Muscle of arm (tissue), 12 donors: Measurements from ENCODE around the gene PEAR1. TPM values are rescaled to one million over a fixed set of nuclear protein-coding genes. Genes with fewer than 3 reads are reported as not detected.

ENCODE experiments used
- DNase-seq: peaks from one replicate; pipeline ENCODE4 v3.0.0-alpha.2; 2013
- polyA plus RNA-seq, 12 donors: library from polyadenylated mRNA; unstranded; fragments of 120-200 nt; gene quantifications; one replicate each; pipeline ENCODE4 v1.2.1, GENCODE V29; 2013; ENCODE audit not compliant: insufficient read length in 12 of 12

The PEAR1 gene
- polyA plus RNA-seq, 12 donors, result 14.7 to 37.8 (median 23.3) TPM; not detected in 1

DNA sequence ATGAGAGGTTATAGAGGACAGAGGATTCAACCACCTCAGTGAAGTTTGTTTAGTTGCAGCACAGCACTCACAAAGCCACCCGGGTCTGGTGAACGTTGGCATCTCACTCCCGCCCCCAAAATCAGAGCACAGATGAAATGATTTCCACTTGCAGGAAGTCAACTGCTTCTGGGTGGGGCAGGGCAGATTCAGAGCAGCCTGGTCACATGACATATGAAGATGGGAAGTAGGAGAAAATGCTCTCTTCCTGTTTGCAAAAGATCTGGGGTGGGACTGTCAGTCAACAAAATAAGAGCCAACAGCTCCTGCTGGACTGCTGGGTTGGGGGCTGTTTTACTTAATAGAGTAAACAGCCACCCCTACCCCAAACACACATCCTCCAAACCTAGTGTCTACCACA lies 70.1 kb downstream of the PEAR1 start:
- peak; percentile 12 for DNase-seq

DNA sequence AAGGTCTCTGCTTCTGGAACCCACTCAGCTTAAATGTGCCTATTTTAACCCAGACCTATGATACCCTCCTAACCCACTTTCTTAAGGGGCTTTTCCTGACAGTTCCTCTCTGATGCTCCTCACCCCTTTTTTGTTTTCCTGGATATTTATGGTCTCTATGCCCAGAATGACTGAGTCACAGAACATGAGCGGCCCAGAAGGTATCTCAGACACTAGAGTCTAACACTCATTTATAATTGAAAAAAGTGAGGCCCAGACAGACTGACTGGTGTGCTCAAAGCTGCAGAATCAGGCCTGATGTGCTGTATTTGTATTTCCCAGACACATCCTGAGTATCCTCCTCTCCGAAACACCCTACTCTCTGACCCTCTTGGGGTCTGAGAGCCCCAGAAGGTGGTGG lies 70.9 kb downstream of the PEAR1 start:
- no peak for DNase-seq

Other genes starting within 250 kb of the PEAR1 start
- gene NES, start 216.3 kb upstream of the PEAR1 start, polyA plus RNA-seq, result 1,000 to 10,000 TPM in 1 of 12 donors, 100 to 1,000 TPM in 11; 318 to 1,186 (median 743) TPM
- 100 to 1,000 TPM; 230 to 919 (median 293) TPM for gene CRABP2, start 188.1 kb upstream of the PEAR1 start, polyA plus RNA-seq
- 10 to 100 TPM in 11 of 12 donors, not detected in 1; 16.8 to 26.5 (median 19.0) TPM for gene METTL25B, start 165.2 kb upstream of the PEAR1 start, polyA plus RNA-seq
- gene ISG20L2, start 165.0 kb upstream of the PEAR1 start, polyA plus RNA-seq, result 10 to 100 TPM in 11 of 12 donors, not detected in 1; 21.7 to 44.6 (median 27.8) TPM
- 10 to 100 TPM in 11 of 12 donors, not detected in 1; 34.7 to 70.4 (median 66.3) TPM for gene MRPL24, start 152.6 kb upstream of the PEAR1 start, polyA plus RNA-seq
- 100 to 1,000 TPM in 11 of 12 donors, not detected in 1; 134 to 205 (median 142) TPM for gene HDGF, start 142.0 kb upstream of the PEAR1 start, polyA plus RNA-seq
- 10 to 100 TPM in 11 of 12 donors, not detected in 1; 59.0 to 97.7 (median 65.5) TPM for gene PRCC, start 126.2 kb upstream of the PEAR1 start, polyA plus RNA-seq
- gene SH2D2A, start 76.9 kb upstream of the PEAR1 start, polyA plus RNA-seq, result 1 to 10 TPM in 1 of 12 donors, under 1 TPM in 9, not detected in 2; 0.26 to 1.4 (median 0.56) TPM
- under 1 TPM in 10 of 12 donors, not detected in 2; 0.30 to 0.83 (median 0.40) TPM for gene INSRR, start 34.6 kb upstream of the PEAR1 start, polyA plus RNA-seq
- gene NTRK1, start 32.9 kb upstream of the PEAR1 start, polyA plus RNA-seq, result 1 to 10 TPM in 1 of 12 donors, under 1 TPM in 9, not detected in 2; 0.20 to 1.0 (median 0.49) TPM
- 1 to 10 TPM in 3 of 12 donors, under 1 TPM in 7, not detected in 2; 0.38 to 1.9 (median 0.83) TPM for gene LRRC71, start 26.9 kb downstream of the PEAR1 start, polyA plus RNA-seq
- 10 to 100 TPM in 11 of 12 donors, not detected in 1; 18.3 to 29.1 (median 20.6) TPM for gene ARHGEF11, start 152.0 kb downstream of the PEAR1 start, polyA plus RNA-seq
- under 1 TPM in 2 of 12 donors, not detected in 10; 0.09 to 0.12 TPM for gene ETV3L, start 206.1 kb downstream of the PEAR1 start, polyA plus RNA-seq
- gene ETV3, start 244.7 kb downstream of the PEAR1 start, polyA plus RNA-seq, result 100 to 1,000 TPM in 1 of 12 donors, 10 to 100 TPM in 11; 13.6 to 133 (median 16.6) TPM